Neural progenitor cell (in vitro differentiated cells): ENCODE measurements around the gene GJA1. TPM values are rescaled to one million over a fixed set of nuclear protein-coding genes. Genes with fewer than 3 reads are reported as not detected.
"Not testable (repeated sequence)": the region's sequence is repeated elsewhere in the genome, so short reads cannot be mapped to it uniquely, and the experiment has no call there.

Source experiments
- DNase-seq: peaks from one replicate; pipeline ENCODE4 v3.0.0-alpha.2; 2016; ENCODE audit warnings: low spot score
- H2AFZ ChIP-seq: fragments of 200-600 bp; sonication (generic); replicated peaks from 2 replicates; pipeline ENCODE4 v1.6.1; 2016; ENCODE audit warnings: antibody characterized with exemption
- H3F3A ChIP-seq: fragments of 200-600 bp; sonication (generic); 2 replicates; pipeline ENCODE4 v1.6.1; 2016; ENCODE audit warnings: antibody characterized with exemption, low read depth
- H3K27ac ChIP-seq: fragments of 200-600 bp; sonication (generic); 2 replicates; pipeline ENCODE4 v1.5.1; 2016; ENCODE audit warnings: mild to moderate bottlenecking
- H3K27me3 ChIP-seq: fragments of 200-600 bp; sonication (generic); 2 replicates; pipeline ENCODE4 v1.6.1; 2016; ENCODE audit warnings: mild to moderate bottlenecking, moderate library complexity
- H3K36me3 ChIP-seq: fragments of 200-600 bp; sonication (generic); 2 replicates; pipeline ENCODE4 v1.5.1; 2016
- H3K4me1 ChIP-seq: fragments of 200-600 bp; sonication (generic); 2 replicates; pipeline ENCODE4 v1.6.1; 2016; ENCODE audit warnings: mixed run types
- H3K4me2 ChIP-seq: fragments of 200-600 bp; sonication (generic); 2 replicates; pipeline ENCODE4 v1.6.1; 2016
- H3K4me3 ChIP-seq: fragments of 200-600 bp; sonication (generic); 2 replicates; pipeline ENCODE4 v1.5.1; 2016
- H3K79me2 ChIP-seq: fragments of 200-600 bp; sonication (generic); 2 replicates; pipeline ENCODE4 v1.6.1; 2016; ENCODE audit warnings: low read depth
- H3K9ac ChIP-seq: fragments of 200-600 bp; sonication (generic); 2 replicates; pipeline ENCODE4 v1.6.1; 2016
- H3K9me3 ChIP-seq: fragments of 200-600 bp; sonication (generic); 2 replicates; pipeline ENCODE4 v1.5.1; 2016; ENCODE audit warnings: low read depth
- H4K20me1 ChIP-seq: fragments of 200-600 bp; sonication (generic); 2 replicates; pipeline ENCODE4 v1.6.1; 2016; ENCODE audit warnings: low read depth
- H3K27ac Mint-ChIP-seq: 3 replicates; pipeline ENCODE4 v1.8.0; 2021; ENCODE audit warnings: mixed read lengths
- H3K27me3 Mint-ChIP-seq: 2 replicates; pipeline ENCODE4 v1.8.0; 2022; ENCODE audit warnings: low read depth, mild to moderate bottlenecking, inconsistent platforms, moderate library complexity, mixed read lengths; ENCODE audit not compliant: insufficient read depth
- H3K36me3 Mint-ChIP-seq: 3 replicates; pipeline ENCODE4 v1.8.0; 2021; ENCODE audit warnings: mixed read lengths
- H3K4me1 Mint-ChIP-seq: 3 replicates; pipeline ENCODE4 v1.8.0; 2021; ENCODE audit warnings: mixed read lengths
- H3K4me3 Mint-ChIP-seq: 3 replicates; pipeline ENCODE4 v1.8.0; 2021; ENCODE audit warnings: mild to moderate bottlenecking, moderate library complexity, mixed read lengths
- H3K9me3 Mint-ChIP-seq: 3 replicates; pipeline ENCODE4 v1.8.0; 2020; ENCODE audit warnings: mixed read lengths
- CTCF ChIP-seq: fragments of 200-600 bp; sonication (generic); IDR thresholded peaks from 2 replicates; pipeline ENCODE4 v1.5.1; 2017; ENCODE audit warnings: antibody characterized with exemption, mild to moderate bottlenecking
- EZH2 ChIP-seq: fragments of 200-600 bp; sonication (generic); IDR thresholded peaks from 2 replicates; pipeline ENCODE4 v1.6.1; 2017; ENCODE audit warnings: antibody characterized with exemption, mild to moderate bottlenecking, moderate library complexity
- EZH2phosphoT487 ChIP-seq: fragments of 200-600 bp; sonication (generic); IDR thresholded peaks from 2 replicates; pipeline ENCODE4 v1.6.1; 2017; ENCODE audit warnings: antibody characterized with exemption
- total RNA-seq: library from RNA; depleted of rRNA; stranded (reverse); fragments of >200 nt; gene quantifications from 2 replicates; pipeline ENCODE4 v1.2.3, GENCODE V29; 2015; ENCODE audit warnings: low replicate concordance

The GJA1 gene
- total RNA-seq, 1 donor from 2014 or later = 622 TPM

- peaks cover 57% of the 10 kb centered on the region for H3F3A ChIP-seq
- H3K4me3 ChIP-seq = peak overlapping the region; percentile 24
- H3K4me3 Mint-ChIP-seq = no peak overlapping the region
- H3K9ac ChIP-seq = no peak overlapping the region
- H3K4me2 ChIP-seq = peak overlapping the region; percentile 60
- no peaks in the 10 kb centered on the region for H3K9me3 ChIP-seq
- H3K27ac Mint-ChIP-seq = no peak overlapping the region
- H3K36me3 ChIP-seq = peaks cover 21% of the 10 kb centered on the region
- no peak overlapping the region for H3K27ac ChIP-seq
- H3K4me1 Mint-ChIP-seq = peaks cover 29% of the 10 kb centered on the region
- H4K20me1 ChIP-seq = peaks cover 97% of the 10 kb centered on the region
- H2AFZ ChIP-seq = no peak overlapping the region
- peaks cover 60% of the 10 kb centered on the region for H3K36me3 Mint-ChIP-seq
- TF ChIP-seq EZH2phosphoT487 (no peak), CTCF (no peak), EZH2 (no peak)
- H3K4me1 ChIP-seq = peaks cover 43% of the 10 kb centered on the region
- no peaks in the 10 kb centered on the region for H3K27me3 ChIP-seq
- peaks cover 39% of the 10 kb centered on the region for H3K9me3 Mint-ChIP-seq
- H3K79me2 ChIP-seq = peaks cover 100% of the 10 kb centered on the region
- no peak for DNase-seq
- peaks cover 10% of the 10 kb centered on the region for H3K27me3 Mint-ChIP-seq
Observed at GRCh38 chr6:121441477-121441876, 6.0 kb downstream of the GJA1 start.

GRCh38 chr6:121442576-121442975, 7.1 kb downstream of the GJA1 start:
- Mint-ChIP-seq H3K9me3 (peaks cover 50% of the 10 kb centered on the region), H3K36me3 (peaks cover 70% of the 10 kb centered on the region), H3K27me3 (peaks cover 5% of the 10 kb centered on the region), H3K27ac (no peak overlapping the region), H3K4me3 (no peak overlapping the region), H3K4me1 (peaks cover 29% of the 10 kb centered on the region)
- H3K4me1 ChIP-seq = peaks cover 43% of the 10 kb centered on the region
- DNase-seq = peak; percentile 5
- no peak overlapping the region for H2AFZ ChIP-seq
- TF ChIP-seq EZH2phosphoT487 (no peak), CTCF (no peak), EZH2 (no peak)
- peaks cover 100% of the 10 kb centered on the region for H3K79me2 ChIP-seq
- no peaks in the 10 kb centered on the region for H3K9me3 ChIP-seq
- no peak overlapping the region for H3K9ac ChIP-seq
- no peak overlapping the region for H3K27ac ChIP-seq
- peak overlapping the region; percentile 24 for H3K4me3 ChIP-seq
- H3K27me3 ChIP-seq = no peaks in the 10 kb centered on the region
- H3F3A ChIP-seq = peaks cover 56% of the 10 kb centered on the region
- peak overlapping the region; percentile 60 for H3K4me2 ChIP-seq
- H4K20me1 ChIP-seq = peaks cover 100% of the 10 kb centered on the region
- H3K36me3 ChIP-seq = peaks cover 25% of the 10 kb centered on the region

GRCh38 chr6:121443971-121444541, 8.6 kb downstream of the GJA1 start:
- H3K36me3 Mint-ChIP-seq = peaks cover 80% of the 10 kb centered on the region
- H3K27ac ChIP-seq = no peak overlapping the region

GRCh38 chr6:121446705-121447104, 11.3 kb downstream of the GJA1 start:
- not testable (repeated sequence) for H3K4me2 ChIP-seq, H3K27me3 ChIP-seq, DNase-seq, H3K27ac Mint-ChIP-seq, H3K4me3 ChIP-seq, H2AFZ ChIP-seq, H3K4me3 Mint-ChIP-seq, H3K27ac ChIP-seq, H3K27me3 Mint-ChIP-seq, H3K9ac ChIP-seq, H3K4me1 Mint-ChIP-seq, H3K9me3 ChIP-seq
- H3K36me3 ChIP-seq = peaks cover 38% of the 10 kb centered on the region
- peaks cover 67% of the 10 kb centered on the region for H3F3A ChIP-seq
- H3K4me1 ChIP-seq = peaks cover 25% of the 10 kb centered on the region
- peaks cover 87% of the 10 kb centered on the region for H4K20me1 ChIP-seq
- H3K79me2 ChIP-seq = peaks cover 80% of the 10 kb centered on the region
- Mint-ChIP-seq H3K9me3 (peaks cover 60% of the 10 kb centered on the region), H3K36me3 (peaks cover 87% of the 10 kb centered on the region)

More at GRCh38 chr6:121443971-121444541, 8.6 kb downstream of the GJA1 start:
- Histone ChIP-seq H2AFZ (no peak overlapping the region), H3K9ac (no peak overlapping the region), H3K4me2 (peak overlapping the region; percentile 60), H3K36me3 (peaks cover 36% of the 10 kb centered on the region), H4K20me1 (peaks cover 100% of the 10 kb centered on the region), H3K4me3 (no peak overlapping the region), H3K27me3 (no peaks in the 10 kb centered on the region), H3K4me1 (peaks cover 41% of the 10 kb centered on the region), H3F3A (peaks cover 56% of the 10 kb centered on the region), H3K79me2 (peaks cover 100% of the 10 kb centered on the region), H3K9me3 (no peaks in the 10 kb centered on the region)
- H3K27ac Mint-ChIP-seq = no peak overlapping the region
- peaks cover 59% of the 10 kb centered on the region for H3K9me3 Mint-ChIP-seq
- H3K4me3 Mint-ChIP-seq = no peak overlapping the region
- DNase-seq = no peak
- H3K27me3 Mint-ChIP-seq = peaks cover 5% of the 10 kb centered on the region
- peaks cover 24% of the 10 kb centered on the region for H3K4me1 Mint-ChIP-seq
- no peak for TF ChIP-seq CTCF
- TF ChIP-seq EZH2phosphoT487 = no peak
- TF ChIP-seq EZH2 = no peak

GRCh38 chr6:121447746-121448145, 12.3 kb downstream of the GJA1 start:
- H3K4me3 ChIP-seq, H3K27me3 ChIP-seq, H3K9ac ChIP-seq, H3K4me1 Mint-ChIP-seq, H3K4me3 Mint-ChIP-seq, H3K27me3 Mint-ChIP-seq, H3K27ac ChIP-seq, DNase-seq, H3K9me3 ChIP-seq, H3K27ac Mint-ChIP-seq, H2AFZ ChIP-seq, H3K4me2 ChIP-seq: not testable (repeated sequence)
- peaks cover 77% of the 10 kb centered on the region for H4K20me1 ChIP-seq
- Mint-ChIP-seq H3K9me3 (peaks cover 53% of the 10 kb centered on the region), H3K36me3 (peaks cover 77% of the 10 kb centered on the region)
- H3K4me1 ChIP-seq = peaks cover 15% of the 10 kb centered on the region
- H3F3A ChIP-seq = peaks cover 68% of the 10 kb centered on the region
- peaks cover 70% of the 10 kb centered on the region for H3K79me2 ChIP-seq
- H3K36me3 ChIP-seq = peaks cover 38% of the 10 kb centered on the region
